Left lung (tissue), 10 donors: Measurements from ENCODE around the gene SDF2L1. TPM values are rescaled to one million over a fixed set of nuclear protein-coding genes. Genes with fewer than 3 reads are reported as not detected.
A peak's percentile ranks its signal among the peaks of the same experiment; 100 is the strongest.
"Not testable (repeated sequence)": the region's sequence is repeated elsewhere in the genome, so short reads cannot be mapped to it uniquely, and the experiment has no call there.

ENCODE experiments used
- ATAC-seq: fragments of 200-7000 bp; cut with Tn5 transposase; one replicate; pipeline ENCODE4 v1.9.1; 2020; ENCODE audit warnings: moderate library complexity
- DNase-seq, 4 donors: peaks; one replicate each; pipeline ENCODE4 v3.0.0-alpha.2; 2013 to 2020
- H3K27ac ChIP-seq, 2 donors: fragments of 200-600 bp; sonication (generic) in 1 of 2; one replicate each; pipeline versions ENCODE4 v1.5.0 to v1.8.0; 2020 to 2021
- H3K27me3 ChIP-seq, 2 donors: fragments of 200-600 bp; sonication (generic) in 1 of 2; one replicate each; pipeline versions ENCODE4 v1.5.0 to v1.8.0; 2020 to 2021
- H3K36me3 ChIP-seq, 2 donors: fragments of 200-600 bp; sonication (generic) in 1 of 2; one replicate each; pipeline versions ENCODE4 v1.5.0 to v1.8.0; 2020 to 2021
- H3K4me1 ChIP-seq, 2 donors: fragments of 200-600 bp; one replicate each; pipeline ENCODE4 v1.8.0; 2021
- H3K4me3 ChIP-seq, 2 donors: fragments of 200-600 bp; sonication (generic) in 1 of 2; one replicate each; pipeline versions ENCODE4 v1.5.0 to v1.8.0; 2020 to 2021; ENCODE audit warnings: mild to moderate bottlenecking in 1 of 2
- H3K9me3 ChIP-seq, 2 donors: fragments of 200-600 bp; sonication (generic) in 1 of 2; one replicate each; pipeline versions ENCODE4 v1.5.0 to v1.8.0; 2020 to 2021
- intact Hi-C, 2 donors: fragments of 100-400 bp; cut with DNase I; formaldehyde crosslinking; loops; one replicate each; pipeline versions ENCODE4 v1.11.2 to v1.14.2; 2022
- polyA plus RNA-seq, 6 donors: library from polyadenylated mRNA; unstranded; fragments of 120-200 nt; gene quantifications; one replicate each; pipeline ENCODE4 v1.2.1, GENCODE V29; 2013; ENCODE audit not compliant: insufficient read length in 6 of 6
- total RNA-seq, 2 donors: library from RNA; stranded (reverse); fragmentation: NEBNext Ultra II Directional; extraction: Animal tissue kit (Norgen Biotek cat#: 25700); gene quantifications; one replicate each; pipeline ENCODE4 v1.2.1, GENCODE V29; 2021
- TF ChIP-seq, protein P1 (sequence below), 2 donors: fragments of 200-600 bp; sonication (generic) in 1 of 2; IDR thresholded peaks; one replicate each; pipeline versions ENCODE4 v1.5.0 to v1.8.0; 2021; ENCODE audit warnings: antibody characterized with exemption in 2 of 2
- donor health status: DM: no; HTN: yes; CAD: no.
- donor health status: DM: no; HTN: no; CAD: no.

SDF2L1 gene
- total and polyA plus RNA-seq, 8 donors: 11.9 to 82.1 (median 16.7) TPM

DNA sequence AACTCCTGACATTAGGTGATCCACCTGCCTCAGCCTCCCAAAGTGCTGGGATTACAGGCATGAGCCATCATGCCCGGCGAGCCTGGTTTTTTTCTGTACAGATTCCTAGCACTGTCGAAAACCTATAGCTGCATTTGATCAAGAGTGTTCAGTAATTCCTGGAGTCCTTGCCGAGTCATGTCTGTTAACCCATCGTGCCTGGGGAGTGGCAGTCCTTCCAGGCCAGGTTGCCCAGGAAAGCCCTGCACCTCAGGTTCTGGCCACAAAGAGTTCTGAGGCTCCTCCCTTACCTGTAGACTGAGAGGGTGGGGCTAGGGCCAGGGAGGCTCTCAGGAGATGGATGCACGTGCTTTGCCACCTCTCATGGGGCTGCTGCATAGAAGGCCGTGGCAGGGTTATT lies 29.2 kb upstream of the SDF2L1 start:
- Histone ChIP-seq H3K9me3 (no peaks in the 10 kb centered on the region), H3K36me3 (peaks cover 0 to 59% of the 10 kb centered on the region in 2 donors), H3K4me1 (peaks cover 0 to 6% of the 10 kb centered on the region in 2 donors), H3K27ac (no peak overlapping the region), H3K27me3 (no peaks in the 10 kb centered on the region), H3K4me3 (no peak overlapping the region)
- intact Hi-C loops: no loop called here
- TF ChIP-seq, protein P1, sequence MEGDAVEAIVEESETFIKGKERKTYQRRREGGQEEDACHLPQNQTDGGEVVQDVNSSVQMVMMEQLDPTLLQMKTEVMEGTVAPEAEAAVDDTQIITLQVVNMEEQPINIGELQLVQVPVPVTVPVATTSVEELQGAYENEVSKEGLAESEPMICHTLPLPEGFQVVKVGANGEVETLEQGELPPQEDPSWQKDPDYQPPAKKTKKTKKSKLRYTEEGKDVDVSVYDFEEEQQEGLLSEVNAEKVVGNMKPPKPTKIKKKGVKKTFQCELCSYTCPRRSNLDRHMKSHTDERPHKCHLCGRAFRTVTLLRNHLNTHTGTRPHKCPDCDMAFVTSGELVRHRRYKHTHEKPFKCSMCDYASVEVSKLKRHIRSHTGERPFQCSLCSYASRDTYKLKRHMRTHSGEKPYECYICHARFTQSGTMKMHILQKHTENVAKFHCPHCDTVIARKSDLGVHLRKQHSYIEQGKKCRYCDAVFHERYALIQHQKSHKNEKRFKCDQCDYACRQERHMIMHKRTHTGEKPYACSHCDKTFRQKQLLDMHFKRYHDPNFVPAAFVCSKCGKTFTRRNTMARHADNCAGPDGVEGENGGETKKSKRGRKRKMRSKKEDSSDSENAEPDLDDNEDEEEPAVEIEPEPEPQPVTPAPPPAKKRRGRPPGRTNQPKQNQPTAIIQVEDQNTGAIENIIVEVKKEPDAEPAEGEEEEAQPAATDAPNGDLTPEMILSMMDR (IDR thresholded peaks at IDR 0.05): no peak
- ATAC-seq (peak; percentile 40), DNase-seq (no peak)

DNA sequence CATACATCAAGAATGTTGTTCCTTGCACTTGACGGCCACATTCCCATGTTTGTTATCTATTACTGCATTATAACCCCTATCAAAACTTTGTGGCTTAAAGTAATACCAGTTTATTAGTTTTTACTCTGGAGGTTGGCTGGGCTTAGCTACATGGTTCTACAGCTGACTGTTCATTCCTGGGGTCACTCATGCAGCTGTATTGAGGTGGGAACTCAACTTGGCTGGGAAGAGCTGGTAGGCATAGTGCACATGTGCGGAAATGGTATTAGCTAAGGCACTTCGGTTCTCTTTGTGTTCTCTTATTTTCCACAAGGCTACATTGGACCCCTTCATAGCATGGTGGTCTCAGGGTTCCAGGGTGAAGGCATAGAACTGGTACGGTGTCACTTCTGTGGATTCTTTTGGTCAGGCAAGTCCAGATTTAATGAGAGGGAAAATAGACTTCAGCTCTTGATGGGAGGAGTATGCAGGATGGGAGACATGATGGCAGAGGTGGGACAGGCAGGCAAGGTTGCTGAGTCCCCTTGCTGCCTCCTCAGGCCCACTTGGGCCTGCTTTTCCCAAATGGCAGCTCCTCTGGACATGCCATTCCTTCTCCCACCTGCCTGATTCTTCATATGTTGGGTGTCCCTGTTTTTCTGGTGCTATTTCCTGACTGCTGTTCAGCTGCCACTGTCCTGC lies 28.4 kb upstream of the SDF2L1 start:
- Histone ChIP-seq H3K36me3 (peaks cover 0 to 67% of the 10 kb centered on the region in 2 donors), H3K9me3 (no peaks in the 10 kb centered on the region), H3K4me1 (no peaks in the 10 kb centered on the region), H3K27ac (no peak overlapping the region), H3K4me3 (no peak overlapping the region), H3K27me3 (no peaks in the 10 kb centered on the region)
- intact Hi-C loops: no loop called here
- DNase-seq (no peak), ATAC-seq (no peak)
- TF ChIP-seq, protein P1 (IDR thresholded peaks at IDR 0.05): no peak

DNA sequence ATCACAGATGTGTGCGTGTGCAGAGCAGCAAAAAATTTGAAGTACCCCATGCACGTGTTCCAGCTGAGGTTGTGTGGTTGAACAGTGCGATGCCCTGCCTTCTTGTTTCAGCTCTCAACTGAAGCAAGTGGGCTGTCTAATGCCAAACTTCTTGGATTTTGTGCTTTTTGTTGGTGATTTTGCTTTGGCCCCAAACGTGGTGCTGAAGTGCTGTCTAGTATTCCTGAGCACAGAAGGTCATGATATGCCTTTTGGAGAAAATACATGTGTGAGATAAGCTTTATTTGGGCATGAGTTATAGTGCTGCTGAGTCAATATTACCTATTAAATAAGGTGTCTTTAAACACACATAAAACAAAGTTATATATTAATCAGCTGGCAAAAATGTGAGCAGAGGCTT lies 26.4 kb upstream of the SDF2L1 start:
- intact Hi-C loops: no loop called here
- Histone ChIP-seq H3K4me3 (no peak overlapping the region), H3K27me3 (no peaks in the 10 kb centered on the region), H3K27ac (no peak overlapping the region), H3K9me3 (no peaks in the 10 kb centered on the region), H3K4me1 (peaks cover 0 to 3% of the 10 kb centered on the region in 2 donors), H3K36me3 (peaks cover 0 to 74% of the 10 kb centered on the region in 2 donors)
- DNase-seq: no peak
- TF ChIP-seq, protein P1 (IDR thresholded peaks at IDR 0.05): no peak
- no peak for ATAC-seq

DNA sequence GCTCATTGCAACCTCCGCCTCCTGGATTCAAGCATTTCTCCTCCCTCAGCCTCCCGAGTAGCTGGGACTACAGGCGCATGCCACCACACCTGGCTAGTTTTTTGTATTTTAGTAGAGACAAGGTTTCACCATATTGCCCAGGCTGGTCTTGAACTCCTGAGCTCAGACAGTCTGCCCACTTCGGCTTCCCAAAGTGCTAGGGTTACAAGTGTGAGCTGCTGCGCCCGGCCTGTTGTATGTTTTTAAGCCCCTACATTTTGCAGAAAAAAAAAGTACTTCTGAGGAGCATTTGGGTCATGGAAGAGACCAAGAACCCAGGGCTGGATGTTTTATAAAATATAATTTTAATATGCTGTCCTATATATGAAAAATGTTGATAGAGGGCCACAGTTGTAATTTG lies 24.8 kb upstream of the SDF2L1 start:
- peaks cover 0 to 63% of the 10 kb centered on the region in 2 donors for H3K36me3 ChIP-seq

DNA sequence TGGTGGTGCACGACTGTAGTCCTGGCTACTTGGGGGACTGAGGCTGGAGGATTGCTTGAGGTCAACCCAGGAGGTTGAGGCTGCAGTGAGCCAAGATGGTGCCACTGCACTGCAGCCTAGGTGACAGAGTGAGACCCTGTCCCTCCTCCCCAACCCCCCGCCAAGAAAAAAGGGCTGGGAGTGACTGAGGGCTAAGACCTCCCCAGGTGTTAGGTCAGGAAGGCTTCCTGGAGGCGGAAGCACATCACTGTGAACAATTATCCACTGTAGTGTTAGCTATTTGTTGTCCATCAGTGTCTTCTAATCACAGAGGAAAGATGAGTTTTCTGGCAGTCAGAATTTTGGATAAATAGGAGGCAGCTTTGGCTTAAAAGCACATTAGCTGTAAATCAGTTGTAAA lies 21.1 kb upstream of the SDF2L1 start:
- no peaks in the 10 kb centered on the region for H3K27me3 ChIP-seq

More for the DNA sequence above, 24.8 kb upstream of the SDF2L1 start:
- H3K9me3 ChIP-seq, intact Hi-C loops, H3K4me3 ChIP-seq, DNase-seq, H3K27me3 ChIP-seq, H3K27ac ChIP-seq, ATAC-seq: not testable (repeated sequence)
- peaks cover 7 to 17% of the 10 kb centered on the region in 2 donors for H3K4me1 ChIP-seq

More for the DNA sequence above, 21.1 kb upstream of the SDF2L1 start:
- Histone ChIP-seq H3K27ac (no peak overlapping the region), H3K4me1 (peaks cover 7 to 46% of the 10 kb centered on the region in 2 donors), H3K36me3 (peaks cover 0 to 45% of the 10 kb centered on the region in 2 donors), H3K9me3 (no peaks in the 10 kb centered on the region), H3K4me3 (no peak overlapping the region)
- ATAC-seq (no peak), DNase-seq (peak in 1 of 4 donors; percentile 5)
- intact Hi-C loops: no loop called here
- TF ChIP-seq, protein P1 (IDR thresholded peaks at IDR 0.05): no peak
